Measurements from ENCODE around the gene RTP2. TPM values are rescaled to one million over a fixed set of nuclear protein-coding genes. Genes with fewer than 3 reads are reported as not detected.

Gene RTP2
- total RNA-seq, 1 donor from 2014 or later: not detected

DNA sequence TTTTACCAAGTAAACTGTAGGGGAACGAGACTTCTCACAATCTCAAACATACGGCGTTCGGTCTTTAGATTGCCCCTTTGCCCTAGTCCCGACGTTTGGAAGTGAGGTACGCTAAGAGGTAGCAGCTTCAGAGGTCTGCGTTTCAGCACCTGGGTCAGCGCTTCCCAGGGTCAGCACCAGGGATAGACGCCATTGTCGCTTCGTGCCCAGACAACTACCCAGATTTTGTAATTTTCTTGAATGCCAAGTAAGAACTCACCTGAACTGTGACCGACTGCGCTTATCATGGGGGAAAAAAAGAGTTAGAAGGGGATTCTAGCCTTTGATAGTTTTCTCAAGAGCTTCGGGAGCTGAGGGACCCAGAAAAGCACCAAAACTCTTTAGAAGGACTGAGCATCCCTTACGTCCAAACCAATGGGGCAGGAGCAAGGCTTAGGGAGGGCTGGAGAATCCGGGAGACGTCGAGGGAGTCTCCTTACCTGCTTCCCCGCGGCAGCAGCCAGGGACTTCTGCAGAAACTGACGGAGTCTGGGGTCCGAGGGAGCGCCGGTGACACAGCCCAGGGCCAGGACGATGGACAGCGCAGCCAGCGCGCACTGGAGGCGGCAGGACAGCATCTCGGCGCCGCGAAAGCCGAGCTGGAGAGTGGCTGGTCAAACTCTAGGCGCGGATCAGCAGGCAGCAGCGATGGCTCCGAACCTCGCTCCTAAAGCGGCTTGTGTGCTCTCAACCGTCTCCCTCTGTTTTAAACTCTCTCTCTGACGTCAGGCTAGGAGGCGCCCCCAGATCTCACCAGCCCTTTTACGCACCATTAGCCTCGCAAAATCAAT lies 32.5 kb downstream of the RTP2 start, which contains the start of gene SST:
SST (minus strand) TSS at position 720 of the 830 bp plus-strand sequence; CDS start at position 617, 103 bp downstream.
- H3K36me3 ChIP-seq (ENCODE audit: control insufficient read depth, insufficient read depth, low read length): no peaks in the 10 kb centered on the region
- no peak within 1 kb of the TSS for H3K4me3 ChIP-seq (ENCODE audit: low read depth, low read length)
- DNase-seq (ENCODE audit: low read depth) (peak; percentile 47), FAIRE-seq (peak; percentile 90)
- peaks cover 4% of the 10 kb centered on the region for H3K27me3 ChIP-seq (ENCODE audit: control insufficient read depth, insufficient read depth, low read length)
- TF ChIP-seq, protein P1, sequence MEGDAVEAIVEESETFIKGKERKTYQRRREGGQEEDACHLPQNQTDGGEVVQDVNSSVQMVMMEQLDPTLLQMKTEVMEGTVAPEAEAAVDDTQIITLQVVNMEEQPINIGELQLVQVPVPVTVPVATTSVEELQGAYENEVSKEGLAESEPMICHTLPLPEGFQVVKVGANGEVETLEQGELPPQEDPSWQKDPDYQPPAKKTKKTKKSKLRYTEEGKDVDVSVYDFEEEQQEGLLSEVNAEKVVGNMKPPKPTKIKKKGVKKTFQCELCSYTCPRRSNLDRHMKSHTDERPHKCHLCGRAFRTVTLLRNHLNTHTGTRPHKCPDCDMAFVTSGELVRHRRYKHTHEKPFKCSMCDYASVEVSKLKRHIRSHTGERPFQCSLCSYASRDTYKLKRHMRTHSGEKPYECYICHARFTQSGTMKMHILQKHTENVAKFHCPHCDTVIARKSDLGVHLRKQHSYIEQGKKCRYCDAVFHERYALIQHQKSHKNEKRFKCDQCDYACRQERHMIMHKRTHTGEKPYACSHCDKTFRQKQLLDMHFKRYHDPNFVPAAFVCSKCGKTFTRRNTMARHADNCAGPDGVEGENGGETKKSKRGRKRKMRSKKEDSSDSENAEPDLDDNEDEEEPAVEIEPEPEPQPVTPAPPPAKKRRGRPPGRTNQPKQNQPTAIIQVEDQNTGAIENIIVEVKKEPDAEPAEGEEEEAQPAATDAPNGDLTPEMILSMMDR (IDR thresholded peaks at IDR 0.05; ENCODE audit: insufficient read depth, low read length, severe bottlenecking): no peak

DNA sequence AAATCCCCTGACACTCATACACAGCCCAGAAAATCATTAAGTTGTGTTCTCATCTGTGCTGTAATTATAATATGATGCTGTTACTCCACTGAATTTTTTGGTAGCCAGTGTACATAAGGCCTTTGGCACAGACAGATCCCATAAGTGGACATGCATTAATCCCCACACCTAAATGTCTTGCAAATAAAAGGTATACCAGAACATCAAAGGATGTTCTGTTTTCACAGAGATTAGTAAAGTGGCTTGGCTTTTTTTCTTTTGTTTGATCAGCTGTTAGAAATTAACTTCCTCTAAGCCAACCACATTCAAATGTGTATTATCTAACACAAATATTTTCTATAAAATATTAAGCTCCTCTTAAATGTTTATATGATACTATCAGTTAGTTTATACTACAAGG lies 34.8 kb downstream of the RTP2 start:
- TF ChIP-seq, protein P1 (IDR thresholded peaks at IDR 0.05; ENCODE audit: insufficient read depth, low read length, severe bottlenecking): no peak
- Histone ChIP-seq H3K27me3 (ENCODE audit: control insufficient read depth, insufficient read depth, low read length) (peaks cover 3% of the 10 kb centered on the region), H3K4me3 (ENCODE audit: low read depth, low read length) (no peak overlapping the region), H3K36me3 (ENCODE audit: control insufficient read depth, insufficient read depth, low read length) (no peaks in the 10 kb centered on the region)
- FAIRE-seq (no peak), DNase-seq (ENCODE audit: low read depth) (no peak)

DNA sequence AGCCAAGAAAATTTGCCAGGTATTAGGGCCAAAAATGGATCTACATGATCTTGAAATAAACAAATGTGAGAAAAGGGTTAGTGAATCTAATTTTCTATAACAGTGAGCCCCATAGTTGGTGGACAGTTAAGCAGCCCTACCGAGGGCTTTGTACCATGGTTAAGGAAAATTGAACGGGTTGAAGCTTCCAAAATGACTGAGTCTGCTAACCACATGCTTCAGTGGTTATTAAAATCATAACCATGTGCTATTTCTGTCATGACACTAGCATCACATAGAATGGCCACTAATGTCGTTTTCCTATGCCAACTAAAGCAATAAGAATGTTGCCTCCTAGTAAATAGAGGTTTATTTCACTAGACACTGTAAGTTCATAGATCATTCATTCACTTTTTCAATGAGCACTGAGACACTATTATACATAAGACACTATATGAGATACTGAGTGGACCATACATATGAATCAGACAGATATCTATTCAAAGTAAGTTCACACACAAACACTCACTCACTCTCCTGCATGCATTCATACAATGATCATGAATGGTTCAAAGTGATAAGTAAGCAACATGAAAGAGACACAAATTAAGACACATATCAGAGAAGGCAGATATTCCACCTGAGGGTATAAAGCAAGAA lies 36.5 kb downstream of the RTP2 start:
- DNase-seq (ENCODE audit: low read depth) (no peak), FAIRE-seq (no peak)
- no peak overlapping the region for H3K4me3 ChIP-seq (ENCODE audit: low read depth, low read length)
- no peaks in the 10 kb centered on the region for H3K36me3 ChIP-seq (ENCODE audit: control insufficient read depth, insufficient read depth, low read length)
- no peaks in the 10 kb centered on the region for H3K27me3 ChIP-seq (ENCODE audit: control insufficient read depth, insufficient read depth, low read length)
- TF ChIP-seq, protein P1 (IDR thresholded peaks at IDR 0.05; ENCODE audit: insufficient read depth, low read length, severe bottlenecking): no peak

DNA sequence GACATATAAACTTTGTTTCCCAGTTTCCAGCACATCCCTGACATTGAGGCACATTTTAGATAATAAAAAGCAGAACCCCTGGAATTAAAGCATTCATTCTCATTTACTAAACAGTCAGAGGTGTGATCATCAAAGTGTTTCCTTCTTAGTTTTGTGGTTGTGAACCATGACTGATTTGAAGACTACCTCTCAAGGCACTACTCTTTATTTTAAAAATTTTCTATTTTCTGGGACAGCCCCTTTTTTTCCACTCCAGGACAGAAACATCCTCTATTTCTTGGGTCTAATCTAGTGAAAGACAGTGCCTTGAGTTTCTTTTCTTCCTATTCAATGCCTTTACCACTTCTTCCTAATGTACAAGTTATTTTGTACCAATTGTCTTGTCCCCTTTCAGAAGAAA lies 37.3 kb downstream of the RTP2 start:
- TF ChIP-seq, protein P1 (IDR thresholded peaks at IDR 0.05; ENCODE audit: insufficient read depth, low read length, severe bottlenecking): no peak
- FAIRE-seq: no peak
- Histone ChIP-seq H3K36me3 (ENCODE audit: control insufficient read depth, insufficient read depth, low read length) (no peaks in the 10 kb centered on the region), H3K4me3 (ENCODE audit: low read depth, low read length) (no peak overlapping the region), H3K27me3 (ENCODE audit: control insufficient read depth, insufficient read depth, low read length) (no peaks in the 10 kb centered on the region)
- DNase-seq (ENCODE audit: low read depth): no peak

DNA sequence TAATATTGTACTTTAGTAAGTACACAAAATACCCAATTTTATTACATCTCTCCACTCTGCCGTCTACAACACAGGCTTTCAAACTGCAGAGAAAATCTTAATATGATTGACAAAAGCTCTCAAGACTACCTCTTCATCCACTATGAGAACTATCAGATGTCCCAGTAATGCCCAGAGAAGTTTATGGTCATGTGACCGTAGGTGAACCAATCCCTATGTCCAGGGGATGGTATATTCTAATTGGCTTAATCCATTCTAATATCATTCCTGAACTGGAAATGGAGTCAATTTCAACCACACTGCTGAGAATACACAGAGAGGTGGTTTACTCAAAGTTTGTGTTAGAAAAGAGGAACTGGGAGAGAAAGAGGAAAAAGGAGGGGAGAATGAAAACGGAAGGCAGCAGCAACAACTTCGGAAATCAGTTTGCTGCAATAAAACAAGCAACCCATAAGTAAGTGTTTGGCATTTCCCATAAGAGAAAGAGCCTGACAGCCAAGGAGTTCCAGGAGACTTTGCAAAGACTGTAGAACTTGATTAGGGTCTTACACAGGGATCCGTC lies 39.4 kb downstream of the RTP2 start:
- TF ChIP-seq, protein P1 (IDR thresholded peaks at IDR 0.05; ENCODE audit: insufficient read depth, low read length, severe bottlenecking): no peak
- no peak for FAIRE-seq
- Histone ChIP-seq H3K36me3 (ENCODE audit: control insufficient read depth, insufficient read depth, low read length) (no peaks in the 10 kb centered on the region), H3K27me3 (ENCODE audit: control insufficient read depth, insufficient read depth, low read length) (no peaks in the 10 kb centered on the region), H3K4me3 (ENCODE audit: low read depth, low read length) (no peak overlapping the region)
- DNase-seq (ENCODE audit: low read depth): no peak

All from bronchial epithelial cell (primary cell).